DOHH2 (cell line): Measurements from ENCODE around the gene VPS29.
"Not testable (repeated sequence)": the region's sequence is repeated elsewhere in the genome, so short reads cannot be mapped to it uniquely, and the experiment has no call there.

ENCODE experiments used
- H3F3A ChIP-seq: fragments of 200-600 bp; sonication (generic), shearing (Covaris generic); 2 replicates; pipeline ENCODE4 v1.6.0; 2016; ENCODE audit warnings: antibody characterized with exemption, mild to moderate bottlenecking; ENCODE audit not compliant: control insufficient read depth, insufficient read depth
- H3K27ac ChIP-seq: fragments of 200-600 bp; sonication (generic); 2 replicates; pipeline ENCODE4 v1.5.1; 2014; ENCODE audit warnings: low read depth, mild to moderate bottlenecking, low read length, moderate library complexity
- H3K27me3 ChIP-seq: fragments of 200-600 bp; sonication (generic); 2 replicates; pipeline ENCODE4 v1.6.1; 2014; ENCODE audit warnings: mild to moderate bottlenecking, low read length, mixed read lengths; ENCODE audit not compliant: control insufficient read depth
- H3K36me3 ChIP-seq: fragments of 200-600 bp; sonication (generic); 2 replicates; pipeline ENCODE4 v1.6.1; 2014; ENCODE audit warnings: mild to moderate bottlenecking, low read length, moderate library complexity, mixed read lengths; ENCODE audit not compliant: control insufficient read depth
- H3K4me1 ChIP-seq: fragments of 200-600 bp; sonication (generic); 2 replicates; pipeline ENCODE4 v1.6.1; 2014; ENCODE audit warnings: mild to moderate bottlenecking, low read length, mixed read lengths; ENCODE audit not compliant: control insufficient read depth
- H3K4me2 ChIP-seq: fragments of 200-600 bp; sonication (generic); 2 replicates; pipeline ENCODE4 v1.6.0; 2014; ENCODE audit warnings: mild to moderate bottlenecking, low read length, moderate library complexity
- H3K4me3 ChIP-seq: fragments of 200-600 bp; sonication (generic); 2 replicates; pipeline ENCODE4 v1.5.1; 2014; ENCODE audit warnings: mild to moderate bottlenecking, low read length, mixed read lengths
- H3K79me2 ChIP-seq: fragments of 200-600 bp; sonication (generic); 2 replicates; pipeline ENCODE4 v1.6.1; 2014; ENCODE audit warnings: mild to moderate bottlenecking, low read length, mixed read lengths; ENCODE audit not compliant: control insufficient read depth
- H3K9me2 ChIP-seq: fragments of 200-600 bp; sonication (generic); replicated peaks from 2 replicates; pipeline ENCODE4 v1.6.1; 2014; ENCODE audit warnings: mild to moderate bottlenecking, low read length, mixed read lengths; ENCODE audit not compliant: control insufficient read depth
- H3K9me3 ChIP-seq: fragments of 200-600 bp; sonication (generic); 2 replicates; pipeline ENCODE4 v1.6.1; 2014; ENCODE audit warnings: antibody characterized with exemption, low read length, mixed read lengths; ENCODE audit not compliant: control insufficient read depth, insufficient read depth
- H4K20me1 ChIP-seq: fragments of 200-600 bp; sonication (generic); 2 replicates; pipeline ENCODE4 v1.6.0; 2014; ENCODE audit warnings: low read depth, mild to moderate bottlenecking, antibody characterized with exemption, low read length, moderate library complexity; ENCODE audit not compliant: control insufficient read depth, insufficient read depth
- EZH2phosphoT487 ChIP-seq: fragments of 200-600 bp; sonication (generic); IDR thresholded peaks from 2 replicates; pipeline ENCODE4 v1.6.1; 2017; ENCODE audit warnings: borderline replicate concordance, mild to moderate bottlenecking, antibody characterized with exemption, low read length, moderate library complexity, mixed read lengths
- TF ChIP-seq, protein P1 (sequence below): fragments of 200-600 bp; sonication (generic); IDR thresholded peaks from one replicate; pipeline ENCODE4 v1.5.1; 2014; ENCODE audit warnings: antibody characterized with exemption, mild to moderate bottlenecking, low read depth, low read length; ENCODE audit not compliant: poor library complexity, severe bottlenecking

The VPS29 gene

DNA sequence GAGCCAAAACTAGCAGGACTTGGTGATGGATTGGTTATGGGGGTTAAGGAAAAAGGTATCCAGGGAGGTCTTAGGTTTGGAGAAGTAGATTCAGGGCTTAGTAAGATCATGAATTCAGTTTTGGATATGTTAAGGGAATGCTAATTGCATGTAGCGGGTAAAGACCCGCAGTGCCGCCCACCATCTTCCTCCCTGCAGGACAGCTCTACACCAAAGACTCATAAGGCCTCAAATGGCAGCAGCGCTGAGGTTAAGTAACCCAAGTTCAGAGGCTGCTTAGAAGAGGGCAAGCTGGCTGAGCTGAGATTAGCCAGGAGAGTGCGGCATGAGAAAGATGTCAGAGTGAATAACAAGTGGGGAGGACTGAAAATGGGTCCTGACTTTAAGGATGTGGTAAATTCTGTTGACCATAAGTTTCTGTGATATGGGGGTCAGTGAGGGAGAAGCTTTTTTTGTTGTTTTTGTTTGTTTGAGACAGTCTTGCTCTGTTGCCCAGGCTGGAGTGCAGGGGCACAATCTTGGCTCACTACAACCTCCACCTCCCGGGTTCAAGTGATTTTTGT, 26.4 kb upstream of the VPS29 start:
- H3F3A ChIP-seq = peaks cover 11% of the 10 kb centered on the region; the same call in 1 of the 2 replicates
- H4K20me1 ChIP-seq = no peaks in the 10 kb centered on the region
- no peak for TF ChIP-seq EZH2phosphoT487
- TF ChIP-seq, protein P1, sequence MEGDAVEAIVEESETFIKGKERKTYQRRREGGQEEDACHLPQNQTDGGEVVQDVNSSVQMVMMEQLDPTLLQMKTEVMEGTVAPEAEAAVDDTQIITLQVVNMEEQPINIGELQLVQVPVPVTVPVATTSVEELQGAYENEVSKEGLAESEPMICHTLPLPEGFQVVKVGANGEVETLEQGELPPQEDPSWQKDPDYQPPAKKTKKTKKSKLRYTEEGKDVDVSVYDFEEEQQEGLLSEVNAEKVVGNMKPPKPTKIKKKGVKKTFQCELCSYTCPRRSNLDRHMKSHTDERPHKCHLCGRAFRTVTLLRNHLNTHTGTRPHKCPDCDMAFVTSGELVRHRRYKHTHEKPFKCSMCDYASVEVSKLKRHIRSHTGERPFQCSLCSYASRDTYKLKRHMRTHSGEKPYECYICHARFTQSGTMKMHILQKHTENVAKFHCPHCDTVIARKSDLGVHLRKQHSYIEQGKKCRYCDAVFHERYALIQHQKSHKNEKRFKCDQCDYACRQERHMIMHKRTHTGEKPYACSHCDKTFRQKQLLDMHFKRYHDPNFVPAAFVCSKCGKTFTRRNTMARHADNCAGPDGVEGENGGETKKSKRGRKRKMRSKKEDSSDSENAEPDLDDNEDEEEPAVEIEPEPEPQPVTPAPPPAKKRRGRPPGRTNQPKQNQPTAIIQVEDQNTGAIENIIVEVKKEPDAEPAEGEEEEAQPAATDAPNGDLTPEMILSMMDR = no peak
- H3K4me3 ChIP-seq = no peak overlapping the region
- no peaks in the 10 kb centered on the region for H3K9me2 ChIP-seq
- no peak overlapping the region for H3K4me2 ChIP-seq
- H3K9me3 ChIP-seq = no peaks in the 10 kb centered on the region
- no peak overlapping the region for H3K27ac ChIP-seq
- no peaks in the 10 kb centered on the region; the same call in 1 of the 2 replicates for H3K79me2 ChIP-seq
- H3K4me1 ChIP-seq = peaks cover 38% of the 10 kb centered on the region
- H3K36me3 ChIP-seq = peaks cover 17% of the 10 kb centered on the region
- H3K27me3 ChIP-seq = no peaks in the 10 kb centered on the region

GRCh38 chr12:110520876-110521712, 19.2 kb upstream of the VPS29 start:
- H3K4me1 ChIP-seq, H4K20me1 ChIP-seq, H3K4me3 ChIP-seq, H3K9me2 ChIP-seq, H3K36me3 ChIP-seq, H3K4me2 ChIP-seq, H3K27me3 ChIP-seq, H3F3A ChIP-seq, H3K9me3 ChIP-seq, H3K27ac ChIP-seq, H3K79me2 ChIP-seq: not testable (repeated sequence)

- H3F3A ChIP-seq, H3K27ac ChIP-seq, H4K20me1 ChIP-seq, H3K36me3 ChIP-seq, H3K27me3 ChIP-seq, H3K4me2 ChIP-seq, H3K9me3 ChIP-seq, H3K4me1 ChIP-seq, H3K79me2 ChIP-seq, H3K9me2 ChIP-seq, H3K4me3 ChIP-seq: not testable (repeated sequence)
These were observed 16.1 kb upstream of the VPS29 start for GRCh38 chr12:110518014-110518413.

DNA sequence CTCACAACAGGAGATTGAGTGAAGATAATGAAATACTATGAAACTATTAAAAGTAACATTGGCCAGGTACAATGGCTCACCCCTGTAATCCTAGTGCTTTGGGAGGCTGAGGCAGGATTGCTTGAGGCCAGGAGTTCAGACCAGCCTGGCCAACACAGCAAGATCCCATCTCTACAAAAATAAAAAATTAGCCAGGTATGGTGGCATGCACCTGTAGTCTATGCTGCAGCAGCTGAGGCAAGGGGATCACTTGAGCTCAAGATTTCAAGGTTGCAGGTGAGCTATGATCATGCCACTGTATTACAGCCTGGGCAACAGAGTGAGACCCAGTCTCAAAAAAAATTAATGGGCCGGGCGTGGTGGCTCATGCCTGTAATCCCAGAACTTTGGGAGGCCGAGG, 15.1 kb upstream of the VPS29 start:
- Histone ChIP-seq H3K9me2 (no peaks in the 10 kb centered on the region), H4K20me1 (no peaks in the 10 kb centered on the region), H3K27me3 (no peaks in the 10 kb centered on the region), H3K9me3 (no peaks in the 10 kb centered on the region), H3K4me1 (0 out of 2 replicates have a peak, but pooled peaks cover 3% of the 10 kb centered on the region), H3K4me2 (no peak overlapping the region), H3K36me3 (no peaks in the 10 kb centered on the region), H3F3A (peaks cover 6% of the 10 kb centered on the region; the same call in 1 of the 2 replicates), H3K4me3 (no peak overlapping the region), H3K79me2 (no peaks in the 10 kb centered on the region), H3K27ac (no peak overlapping the region)
- no peak for TF ChIP-seq EZH2phosphoT487
- TF ChIP-seq, protein P1 = no peak
